Vagina (tissue), 2 donors: ENCODE data around the gene SPINK4.

Source experiments
- CTCF ChIP-seq, 3 experiments: fragments of 450-650 bp in 2 of 3; fragments of 200-600 bp in 1 of 3; sonication (generic) in 1 of 3; IDR thresholded peaks; one replicate each; pipeline ENCODE4 v1.5.1; 2017 to 2019; ENCODE audit warnings: antibody characterized with exemption in 3 of 3, mild to moderate bottlenecking in 2 of 3, moderate library complexity in 2 of 3
- POLR2A ChIP-seq, 2 donors: fragments of 450-650 bp; IDR thresholded peaks; one replicate each; pipeline ENCODE4 v1.6.1; 2017; ENCODE audit warnings: antibody characterized with exemption in 2 of 2, mild to moderate bottlenecking in 2 of 2, moderate library complexity in 2 of 2
- POLR2AphosphoS5 ChIP-seq, 2 donors: sonication (generic); formaldehyde crosslinking; IDR thresholded peaks; one replicate each; pipeline ENCODE4 v1.9.0; 2017; ENCODE audit warnings: antibody characterized with exemption in 2 of 2, mild to moderate bottlenecking in 2 of 2, low read depth in 1 of 2; ENCODE audit not compliant: insufficient read depth in 1 of 2

DNA sequence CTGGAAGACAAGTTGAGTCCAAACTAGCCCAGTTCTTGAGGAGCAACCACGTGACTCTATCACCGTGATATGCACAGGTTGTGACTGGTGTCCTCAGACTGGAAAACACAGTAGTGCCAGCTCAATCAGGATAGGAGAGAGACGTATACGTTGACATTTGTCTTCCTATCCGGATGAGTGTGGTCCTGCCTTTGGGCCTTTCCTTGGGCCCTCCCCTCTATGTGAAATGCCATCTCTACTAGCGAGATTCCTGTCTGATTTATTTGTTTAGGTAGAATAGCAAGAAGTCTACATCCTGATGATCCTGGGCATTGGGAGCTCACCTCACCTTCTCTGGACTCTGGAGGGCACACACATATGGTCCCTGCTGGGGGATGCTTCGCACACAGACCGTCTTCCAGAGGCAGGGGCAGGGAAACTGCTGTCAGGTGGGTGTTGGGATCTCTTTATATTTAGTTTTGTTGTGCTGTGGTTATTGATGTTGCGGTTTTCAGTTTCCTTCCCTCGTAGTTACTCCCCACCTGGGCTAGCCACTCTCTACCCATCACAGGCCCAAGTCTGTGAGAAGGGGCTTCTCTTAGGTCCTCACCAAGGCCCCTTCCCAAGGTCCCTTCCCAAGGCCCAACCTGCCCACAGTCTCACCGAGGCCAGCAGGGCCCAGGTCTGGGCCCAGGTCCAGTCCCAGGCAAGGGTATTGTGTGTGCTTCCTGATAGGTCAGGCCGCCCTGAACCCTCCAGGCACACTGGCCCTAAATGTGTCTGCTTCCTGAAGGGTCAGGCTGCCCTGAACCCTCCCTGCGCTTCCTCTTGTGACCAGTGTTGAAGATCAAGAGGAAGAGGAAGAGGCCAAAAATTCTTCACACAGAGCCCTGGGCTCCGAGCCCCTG, 19.0 kb upstream of the SPINK4 start:
- TF ChIP-seq CTCF (IDR thresholded peaks at IDR 0.05): no peak
- no peak for TF ChIP-seq POLR2A (IDR thresholded peaks at IDR 0.05)
- TF ChIP-seq POLR2AphosphoS5 (IDR thresholded peaks at IDR 0.05; ENCODE audit: insufficient read depth in 1 of 2, low read depth in 1 of 2): no peak
